ENCODE data around the gene SLC43A3.
"Not testable (repeated sequence)": the region's sequence is repeated elsewhere in the genome, so short reads cannot be mapped to it uniquely, and the experiment has no call there.

The SLC43A3 gene

GRCh38 chr11:57368845-57369232, 58.1 kb downstream of the SLC43A3 start:
- Histone ChIP-seq H3K4me2 (ENCODE audit: low read length) (no peak overlapping the region), H3K4me1 (ENCODE audit: control insufficient read depth, insufficient read depth, low read length) (peaks cover 5% of the 10 kb centered on the region), H3K4me3 (ENCODE audit: low read length) (no peak overlapping the region), H3K9ac (ENCODE audit: low read depth, low read length) (no peak overlapping the region), H3K9me3 (replicated peaks; ENCODE audit: low read length) (no peaks in the 10 kb centered on the region), H3K36me3 (ENCODE audit: insufficient read depth, low read length) (no peaks in the 10 kb centered on the region), H3K27me3 (ENCODE audit: control insufficient read depth, insufficient read depth, low read length) (peaks cover 52% of the 10 kb centered on the region)

- no peaks in the 10 kb centered on the region for H3K9me3 ChIP-seq (replicated peaks; ENCODE audit: low read length)
- H3K9ac ChIP-seq (ENCODE audit: low read depth, low read length): no peak overlapping the region
- no peak overlapping the region for H3K4me2 ChIP-seq (ENCODE audit: low read length)
- peaks cover 57% of the 10 kb centered on the region for H3K27me3 ChIP-seq (ENCODE audit: control insufficient read depth, insufficient read depth, low read length)
- H3K4me3 ChIP-seq (ENCODE audit: low read length): no peak overlapping the region
- no peaks in the 10 kb centered on the region for H3K36me3 ChIP-seq (ENCODE audit: insufficient read depth, low read length)
- peaks cover 5% of the 10 kb centered on the region for H3K4me1 ChIP-seq (ENCODE audit: control insufficient read depth, insufficient read depth, low read length)
Observed at GRCh38 chr11:57368106-57368844, 58.6 kb downstream of the SLC43A3 start.

GRCh38 chr11:57364851-57365660, 61.9 kb downstream of the SLC43A3 start:
- H3K9me3 ChIP-seq (replicated peaks; ENCODE audit: low read length): no peaks in the 10 kb centered on the region
- H3K4me2 ChIP-seq (ENCODE audit: low read length): no peak overlapping the region
- H3K4me1 ChIP-seq (ENCODE audit: control insufficient read depth, insufficient read depth, low read length): peaks cover 1% of the 10 kb centered on the region
- no peaks in the 10 kb centered on the region for H3K36me3 ChIP-seq (ENCODE audit: insufficient read depth, low read length)
- H3K4me3 ChIP-seq (ENCODE audit: low read length): no peak overlapping the region
- peaks cover 57% of the 10 kb centered on the region for H3K27me3 ChIP-seq (ENCODE audit: control insufficient read depth, insufficient read depth, low read length)
- H3K9ac ChIP-seq (ENCODE audit: low read depth, low read length): no peak overlapping the region

- Histone ChIP-seq H3K9me3 (replicated peaks; ENCODE audit: low read length) (no peaks in the 10 kb centered on the region), H3K36me3 (ENCODE audit: insufficient read depth, low read length) (no peaks in the 10 kb centered on the region), H3K4me3 (ENCODE audit: low read length) (no peak overlapping the region), H3K4me2 (ENCODE audit: low read length) (no peak overlapping the region), H3K27me3 (ENCODE audit: control insufficient read depth, insufficient read depth, low read length) (peaks cover 66% of the 10 kb centered on the region), H3K9ac (ENCODE audit: low read depth, low read length) (no peak overlapping the region), H3K4me1 (ENCODE audit: control insufficient read depth, insufficient read depth, low read length) (no peaks in the 10 kb centered on the region)
Observed at GRCh38 chr11:57363131-57364080, 63.5 kb downstream of the SLC43A3 start.

GRCh38 chr11:57361926-57362325, 65.0 kb downstream of the SLC43A3 start:
- Histone ChIP-seq H3K4me2 (ENCODE audit: low read length) (no peak overlapping the region), H3K27me3 (ENCODE audit: control insufficient read depth, insufficient read depth, low read length) (peaks cover 59% of the 10 kb centered on the region), H3K36me3 (ENCODE audit: insufficient read depth, low read length) (no peaks in the 10 kb centered on the region), H3K9ac (ENCODE audit: low read depth, low read length) (no peak overlapping the region), H3K9me3 (replicated peaks; ENCODE audit: low read length) (no peaks in the 10 kb centered on the region), H3K4me3 (ENCODE audit: low read length) (no peak overlapping the region), H3K4me1 (ENCODE audit: control insufficient read depth, insufficient read depth, low read length) (no peaks in the 10 kb centered on the region)

GRCh38 chr11:57361420-57361819, 65.5 kb downstream of the SLC43A3 start:
- not testable (repeated sequence) for H3K4me2 ChIP-seq (ENCODE audit: low read length); H3K4me1 ChIP-seq (ENCODE audit: control insufficient read depth, insufficient read depth, low read length); H3K4me3 ChIP-seq (ENCODE audit: low read length); H3K36me3 ChIP-seq (ENCODE audit: insufficient read depth, low read length); H3K9me3 ChIP-seq (replicated peaks; ENCODE audit: low read length); H3K9ac ChIP-seq (ENCODE audit: low read depth, low read length)
- H3K27me3 ChIP-seq (ENCODE audit: control insufficient read depth, insufficient read depth, low read length): peaks cover 63% of the 10 kb centered on the region

GRCh38 chr11:57360991-57361390, 65.9 kb downstream of the SLC43A3 start:
- Histone ChIP-seq H3K4me2 (ENCODE audit: low read length) (no peak overlapping the region), H3K4me3 (ENCODE audit: low read length) (no peak overlapping the region), H3K27me3 (ENCODE audit: control insufficient read depth, insufficient read depth, low read length) (peaks cover 65% of the 10 kb centered on the region), H3K9me3 (replicated peaks; ENCODE audit: low read length) (no peaks in the 10 kb centered on the region), H3K4me1 (ENCODE audit: control insufficient read depth, insufficient read depth, low read length) (no peaks in the 10 kb centered on the region), H3K36me3 (ENCODE audit: insufficient read depth, low read length) (no peaks in the 10 kb centered on the region), H3K9ac (ENCODE audit: low read depth, low read length) (no peak overlapping the region)

- Histone ChIP-seq H3K4me3 (ENCODE audit: low read length) (no peak overlapping the region), H3K9me3 (replicated peaks; ENCODE audit: low read length) (no peaks in the 10 kb centered on the region), H3K36me3 (ENCODE audit: insufficient read depth, low read length) (no peaks in the 10 kb centered on the region), H3K27me3 (ENCODE audit: control insufficient read depth, insufficient read depth, low read length) (peaks cover 58% of the 10 kb centered on the region), H3K4me1 (ENCODE audit: control insufficient read depth, insufficient read depth, low read length) (no peaks in the 10 kb centered on the region), H3K4me2 (ENCODE audit: low read length) (no peak overlapping the region), H3K9ac (ENCODE audit: low read depth, low read length) (no peak overlapping the region)
Observed at GRCh38 chr11:57359896-57360690, 66.8 kb downstream of the SLC43A3 start.

- no peaks in the 10 kb centered on the region for H3K36me3 ChIP-seq (ENCODE audit: insufficient read depth, low read length)
- peaks cover 57% of the 10 kb centered on the region for H3K27me3 ChIP-seq (ENCODE audit: control insufficient read depth, insufficient read depth, low read length)
- no peaks in the 10 kb centered on the region for H3K4me1 ChIP-seq (ENCODE audit: control insufficient read depth, insufficient read depth, low read length)
- H3K9me3 ChIP-seq (replicated peaks; ENCODE audit: low read length): no peaks in the 10 kb centered on the region
- H3K9ac ChIP-seq (ENCODE audit: low read depth, low read length): no peak overlapping the region
- no peak overlapping the region for H3K4me3 ChIP-seq (ENCODE audit: low read length)
- H3K4me2 ChIP-seq (ENCODE audit: low read length): no peak overlapping the region
Observed at GRCh38 chr11:57359396-57359795, 67.5 kb downstream of the SLC43A3 start.

GRCh38 chr11:57358991-57359390, 67.9 kb downstream of the SLC43A3 start:
- H3K4me3 ChIP-seq (ENCODE audit: low read length): no peak overlapping the region
- H3K9ac ChIP-seq (ENCODE audit: low read depth, low read length): no peak overlapping the region
- H3K4me1 ChIP-seq (ENCODE audit: control insufficient read depth, insufficient read depth, low read length): no peaks in the 10 kb centered on the region
- H3K27me3 ChIP-seq (ENCODE audit: control insufficient read depth, insufficient read depth, low read length): peaks cover 57% of the 10 kb centered on the region
- no peaks in the 10 kb centered on the region for H3K9me3 ChIP-seq (replicated peaks; ENCODE audit: low read length)
- H3K36me3 ChIP-seq (ENCODE audit: insufficient read depth, low read length): no peaks in the 10 kb centered on the region
- H3K4me2 ChIP-seq (ENCODE audit: low read length): no peak overlapping the region

Data from skeletal muscle satellite cell (primary cell).